GM21737 (cell line): Measurements from ENCODE around the gene TMEM255A.

Experiments used
- ATAC-seq: cut with Tn5 transposase; IDR thresholded peaks from one replicate; pipeline ENCODE4 v1.9.1; 2021; ENCODE audit warnings: mild to moderate bottlenecking, moderate library complexity; ENCODE audit not compliant: unreplicated experiment

TMEM255A gene

DNA sequence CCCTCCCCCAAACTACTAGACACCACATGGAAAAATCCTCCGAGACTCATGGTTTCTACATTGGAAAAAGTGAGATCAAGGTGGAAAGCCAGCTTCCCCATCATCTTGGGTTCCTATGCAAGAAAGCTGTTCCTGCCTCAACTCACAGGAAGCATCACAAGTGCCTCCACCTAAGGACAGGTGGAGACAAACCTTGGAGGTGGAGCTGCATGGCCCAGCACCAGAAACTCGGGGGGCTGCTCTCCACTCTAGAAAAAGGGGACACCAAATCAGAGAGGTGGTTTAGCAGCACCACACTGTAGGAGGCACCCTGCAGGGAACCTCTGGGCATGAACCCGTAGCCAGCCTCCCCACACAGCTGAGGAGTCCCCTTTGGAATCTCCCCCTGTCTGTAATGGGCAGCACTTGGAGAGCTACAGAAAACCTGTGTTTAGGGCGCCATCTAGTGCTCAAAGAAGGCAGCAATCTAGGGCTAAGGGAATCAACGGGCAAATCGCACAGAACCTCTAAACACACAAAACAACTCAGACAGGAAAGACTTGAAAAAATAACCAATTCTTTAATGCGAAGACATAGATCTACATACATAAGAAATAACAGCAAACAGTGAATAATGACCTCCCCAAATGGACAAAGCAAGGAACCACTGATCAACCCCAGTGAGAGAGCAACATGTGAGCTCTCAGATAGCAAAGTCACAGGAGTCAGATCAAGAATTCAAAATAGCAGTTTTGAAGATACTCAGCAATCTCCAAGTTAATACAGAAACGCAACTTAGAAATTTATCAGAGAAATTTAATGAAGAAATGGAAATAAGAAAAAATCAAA, 97.6 kb downstream of the TMEM255A start:
- ATAC-seq: peak; percentile 59
